ENCODE measurements around the gene NKD1.

The NKD1 gene

GRCh38 chr16:50666658-50667496 lies 118.7 kb downstream of the NKD1 start:
- Histone ChIP-seq H3F3A (ENCODE audit: insufficient read depth, low read length) (no peaks in the 10 kb centered on the region; the same call in 1 of the 2 replicates), H3K36me3 (replicated peaks; ENCODE audit: insufficient read depth, low read length) (peaks cover 2% of the 10 kb centered on the region; the same call in 1 of the 2 replicates), H3K79me2 (ENCODE audit: low read length) (no peaks in the 10 kb centered on the region), H3K9me2 (replicated peaks; ENCODE audit: insufficient read depth, low read length) (no peaks in the 10 kb centered on the region), H3K4me3 (ENCODE audit: low read length) (no peak overlapping the region), H3K27ac (ENCODE audit: low read length) (no peak overlapping the region), H2AFZ (ENCODE audit: low read length) (no peak overlapping the region), H3K9ac (ENCODE audit: low read length) (no peak overlapping the region), H3K9me3 (replicated peaks; ENCODE audit: insufficient read depth, low read length) (no peaks in the 10 kb centered on the region; the same call in 1 of the 2 replicates), H3K4me2 (ENCODE audit: low read depth, low read length) (no peak overlapping the region), H3K27me3 (replicated peaks; ENCODE audit: insufficient read depth, low read length) (no peaks in the 10 kb centered on the region), H3K4me1 (ENCODE audit: low read length) (no peaks in the 10 kb centered on the region), H4K20me1 (ENCODE audit: insufficient read depth, low read length) (no peaks in the 10 kb centered on the region)
- TF ChIP-seq EZH2 (optimal IDR thresholded peaks at IDR 0.05; ENCODE audit: low read depth, low read length) (no peak), EZH2phosphoT487 (IDR thresholded peaks at IDR 0.05; ENCODE audit: low read length) (no peak), CTCF (IDR thresholded peaks at IDR 0.05; ENCODE audit: low read length) (no peak)
- DNase-seq, result no peak

- H4K20me1 ChIP-seq (ENCODE audit: insufficient read depth, low read length), result no peaks in the 10 kb centered on the region
- no peaks in the 10 kb centered on the region for H3K27me3 ChIP-seq (replicated peaks; ENCODE audit: insufficient read depth, low read length)
- H2AFZ ChIP-seq (ENCODE audit: low read length), result no peak overlapping the region
- DNase-seq, result no peak
- H3K9ac ChIP-seq (ENCODE audit: low read length), result no peak overlapping the region
- H3K79me2 ChIP-seq (ENCODE audit: low read length), result no peaks in the 10 kb centered on the region
- H3K9me3 ChIP-seq (replicated peaks; ENCODE audit: insufficient read depth, low read length), result no peaks in the 10 kb centered on the region; the same call in 1 of the 2 replicates
- TF ChIP-seq EZH2 (optimal IDR thresholded peaks at IDR 0.05; ENCODE audit: low read depth, low read length) (no peak), CTCF (IDR thresholded peaks at IDR 0.05; ENCODE audit: low read length) (no peak)
- no peaks in the 10 kb centered on the region for H3K4me1 ChIP-seq (ENCODE audit: low read length)
- H3K4me2 ChIP-seq (ENCODE audit: low read depth, low read length), result no peak overlapping the region
- peaks cover 6% of the 10 kb centered on the region; the same call in 1 of the 2 replicates for H3K36me3 ChIP-seq (replicated peaks; ENCODE audit: insufficient read depth, low read length)
- H3K4me3 ChIP-seq (ENCODE audit: low read length), result no peak overlapping the region
- no peaks in the 10 kb centered on the region for H3K9me2 ChIP-seq (replicated peaks; ENCODE audit: insufficient read depth, low read length)
- H3F3A ChIP-seq (ENCODE audit: insufficient read depth, low read length), result no peaks in the 10 kb centered on the region; the same call in 1 of the 2 replicates
- no peak overlapping the region for H3K27ac ChIP-seq (ENCODE audit: low read length)
Observed at GRCh38 chr16:50667497-50668367, 119.5 kb downstream of the NKD1 start.

- Histone ChIP-seq H3F3A (ENCODE audit: insufficient read depth, low read length) (no peaks in the 10 kb centered on the region; the same call in 1 of the 2 replicates), H3K4me2 (ENCODE audit: low read depth, low read length) (no peak overlapping the region), H3K9me2 (replicated peaks; ENCODE audit: insufficient read depth, low read length) (no peaks in the 10 kb centered on the region), H3K9me3 (replicated peaks; ENCODE audit: insufficient read depth, low read length) (no peaks in the 10 kb centered on the region; the same call in 1 of the 2 replicates), H3K79me2 (ENCODE audit: low read length) (no peaks in the 10 kb centered on the region), H3K36me3 (replicated peaks; ENCODE audit: insufficient read depth, low read length) (peaks cover 6% of the 10 kb centered on the region; the same call in 1 of the 2 replicates), H3K27me3 (replicated peaks; ENCODE audit: insufficient read depth, low read length) (no peaks in the 10 kb centered on the region), H2AFZ (ENCODE audit: low read length) (no peak overlapping the region), H3K4me1 (ENCODE audit: low read length) (no peaks in the 10 kb centered on the region), H3K4me3 (ENCODE audit: low read length) (no peak overlapping the region), H3K9ac (ENCODE audit: low read length) (no peak overlapping the region), H3K27ac (ENCODE audit: low read length) (no peak overlapping the region), H4K20me1 (ENCODE audit: insufficient read depth, low read length) (no peaks in the 10 kb centered on the region)
- no peak for DNase-seq
- TF ChIP-seq CTCF (IDR thresholded peaks at IDR 0.05; ENCODE audit: low read length) (no peak), EZH2phosphoT487 (IDR thresholded peaks at IDR 0.05; ENCODE audit: low read length) (no peak), EZH2 (optimal IDR thresholded peaks at IDR 0.05; ENCODE audit: low read depth, low read length) (no peak)
Observed at GRCh38 chr16:50668368-50669008, 120.3 kb downstream of the NKD1 start.

Data from MM.1S (cell line).